WI38 (cell line): ENCODE measurements around the gene MAPK8IP3.
"Not testable (repeated sequence)": the region's sequence is repeated elsewhere in the genome, so short reads cannot be mapped to it uniquely, and the experiment has no call there.

Experiments
- H3K4me3 ChIP-seq: 2 replicates; pipeline ENCODE4 v1.5.1; 2011; ENCODE audit warnings: low read depth, mild to moderate bottlenecking, control low read depth, low read length
- CTCF ChIP-seq: IDR thresholded peaks from 2 replicates; pipeline ENCODE4 v1.5.1; 2012; ENCODE audit warnings: low read depth, mild to moderate bottlenecking, control low read depth, low read length

MAPK8IP3 gene

GRCh38 chr16:1791943-1792812 is 86.2 kb downstream of the MAPK8IP3 start:
- TF ChIP-seq CTCF: no peak
- H3K4me3 ChIP-seq: no peak overlapping the region

GRCh38 chr16:1792836-1793577 is 87.0 kb downstream of the MAPK8IP3 start:
- no peak for TF ChIP-seq CTCF
- no peak overlapping the region for H3K4me3 ChIP-seq

GRCh38 chr16:1793578-1794220 is 87.7 kb downstream of the MAPK8IP3 start, which contains the start of gene IGFALS:
TSS of gene IGFALS (minus strand) at chr16:1793705. CDS start at chr16:1793652, 53 bp downstream.
- no peak for TF ChIP-seq CTCF
- no peak within 1 kb of the TSS for H3K4me3 ChIP-seq

GRCh38 chr16:1794221-1794871 is 88.4 kb downstream of the MAPK8IP3 start:
- TF ChIP-seq CTCF: no peak
- H3K4me3 ChIP-seq: no peak overlapping the region

- H3K4me3 ChIP-seq: no peak overlapping the region
- TF ChIP-seq CTCF: no peak
Observed at GRCh38 chr16:1794908-1795666, 89.1 kb downstream of the MAPK8IP3 start.

GRCh38 chr16:1799263-1799662 is 93.3 kb downstream of the MAPK8IP3 start:
- not testable (repeated sequence) for H3K4me3 ChIP-seq

- TF ChIP-seq CTCF: no peak
- H3K4me3 ChIP-seq: no peak overlapping the region
Observed at GRCh38 chr16:1800701-1801100, 94.7 kb downstream of the MAPK8IP3 start.
